ENCODE data around the gene CORO2B. TPM values are rescaled to one million over a fixed set of nuclear protein-coding genes. Genes with fewer than 3 reads are reported as not detected.
"Not testable (repeated sequence)": the region's sequence is repeated elsewhere in the genome, so short reads cannot be mapped to it uniquely, and the experiment has no call there.

The CORO2B gene
- total RNA-seq, 1 donor from 2014 or later, result 2.9 TPM

GRCh38 chr15:68630211-68630555, 51.4 kb downstream of the CORO2B start:
- DNase-seq (ENCODE audit: low read depth), result no peak

DNA sequence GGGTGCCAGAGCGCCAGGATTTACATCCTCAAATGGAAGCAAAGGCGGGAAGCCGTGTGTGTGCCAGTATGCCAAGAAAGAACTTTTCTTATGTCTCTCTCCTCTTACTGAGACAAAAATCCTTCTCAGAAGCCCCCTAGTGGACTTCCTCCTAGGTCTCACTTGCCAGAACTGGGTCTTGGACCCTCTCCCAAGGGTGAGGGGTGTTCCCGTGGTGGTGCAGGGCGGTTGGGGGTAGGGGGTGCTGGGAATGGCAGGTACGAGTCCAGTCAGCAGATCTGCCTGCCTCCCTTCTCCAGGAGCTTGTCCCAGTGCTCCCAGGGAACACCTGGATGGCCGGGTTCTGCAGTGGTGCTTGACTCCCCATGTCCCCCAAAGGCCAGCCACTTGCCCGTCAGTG, 52.0 kb downstream of the CORO2B start:
- DNase-seq (ENCODE audit: low read depth), result no peak

- DNase-seq (ENCODE audit: low read depth), result no peak
Measured at GRCh38 chr15:68631601-68632051, 52.8 kb downstream of the CORO2B start.

DNA sequence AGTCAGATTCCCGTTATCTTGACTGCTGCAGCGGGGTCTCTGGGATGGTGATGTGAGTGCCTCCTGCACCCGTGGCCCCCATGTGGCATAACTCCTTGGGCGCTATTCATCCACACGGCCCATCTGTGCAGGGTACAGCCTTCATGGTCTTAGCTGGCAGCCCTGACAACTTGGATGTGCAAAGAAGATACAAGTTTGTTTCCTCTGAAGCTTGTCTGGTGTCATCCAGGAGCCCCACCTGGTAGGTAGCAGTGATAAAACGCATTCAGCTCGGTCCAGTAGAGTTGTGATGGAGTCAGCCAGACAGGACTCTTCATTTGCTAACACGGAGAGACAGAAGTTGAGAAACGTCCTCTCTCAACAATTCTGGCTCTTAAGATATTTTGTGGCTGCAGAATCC, 53.3 kb downstream of the CORO2B start:
- no peak for DNase-seq (ENCODE audit: low read depth)

DNA sequence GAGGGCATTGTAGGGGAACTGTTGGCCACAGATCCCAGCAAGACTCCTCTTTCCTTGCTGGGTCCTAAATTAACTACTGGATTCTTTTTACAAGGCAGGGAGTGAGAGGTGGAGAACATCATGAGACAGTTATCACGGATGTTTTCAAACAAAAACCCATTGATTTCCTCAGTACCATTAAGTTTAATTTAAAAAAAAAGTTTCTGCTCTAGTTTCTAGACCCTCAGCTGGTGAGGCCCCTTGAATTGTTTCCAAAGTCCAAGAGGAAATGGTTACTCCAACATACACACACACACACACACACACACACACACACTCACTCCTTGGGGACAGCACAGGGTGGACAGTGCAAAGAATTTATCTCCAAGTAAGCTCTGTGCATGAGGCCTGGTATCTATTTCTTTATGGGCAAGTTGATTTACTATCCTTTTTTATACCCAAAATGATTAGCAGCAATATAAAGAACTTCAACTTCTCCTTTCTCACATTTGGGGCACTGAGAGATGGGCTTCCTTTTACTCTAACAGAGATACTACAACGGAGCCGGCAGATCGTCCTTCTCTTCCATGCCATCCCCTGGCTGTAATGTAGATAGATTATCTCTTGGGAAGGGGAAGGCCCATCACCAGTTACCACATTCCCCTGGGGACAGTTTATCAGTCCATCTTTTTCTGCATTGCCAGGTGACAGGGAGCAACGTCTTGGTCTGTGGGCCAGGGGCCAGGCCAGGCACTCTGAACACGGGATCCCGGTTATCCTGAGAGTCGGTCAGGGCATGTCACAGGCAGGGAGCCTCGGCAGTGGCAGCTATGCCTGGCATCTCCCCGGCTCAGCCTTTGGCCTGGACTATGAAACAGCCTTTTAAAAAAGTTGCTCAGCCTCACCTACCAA, 54.7 kb downstream of the CORO2B start:
- no peak for DNase-seq (ENCODE audit: low read depth)

DNA sequence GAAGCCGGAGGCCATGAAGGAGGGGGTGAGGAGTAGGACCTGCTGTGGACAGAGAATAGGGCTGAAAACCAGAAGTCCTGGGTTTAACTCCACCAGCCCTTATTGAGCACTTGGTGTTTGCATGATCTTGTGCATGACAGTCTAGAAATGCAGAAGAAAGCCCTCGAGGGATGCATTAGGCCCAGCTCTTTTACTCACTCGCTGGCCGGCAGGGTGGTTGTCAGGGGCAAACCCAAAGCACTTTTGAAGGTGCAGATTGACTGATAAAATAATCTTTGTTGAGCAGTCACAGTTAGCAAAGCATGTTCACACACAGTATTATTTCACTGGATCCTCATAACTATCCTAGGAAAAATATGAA, 55.3 kb downstream of the CORO2B start:
- DNase-seq (ENCODE audit: low read depth), result no peak

DNA sequence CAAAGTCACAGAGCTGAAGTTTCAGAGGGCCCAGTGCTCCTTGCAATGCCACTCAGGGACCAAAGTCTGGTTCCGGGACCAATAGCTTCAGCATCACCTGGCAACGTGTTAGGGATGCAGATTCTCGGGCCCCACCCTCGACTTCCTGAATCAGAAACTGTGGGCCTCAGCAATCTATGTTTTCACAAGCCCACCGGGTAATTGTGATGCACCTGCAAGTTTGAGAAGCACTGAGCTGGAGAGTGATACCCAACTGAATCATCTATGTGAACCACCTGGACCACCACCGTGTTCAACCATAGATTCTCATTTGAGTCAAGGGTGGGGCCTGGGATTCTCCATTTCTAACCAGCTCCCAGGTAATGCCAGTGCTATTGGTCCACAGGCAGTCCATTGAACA, 55.7 kb downstream of the CORO2B start:
- DNase-seq (ENCODE audit: low read depth), result no peak

- DNase-seq (ENCODE audit: low read depth), result no peak
Measured at GRCh38 chr15:68635141-68635540, 56.3 kb downstream of the CORO2B start.

DNA sequence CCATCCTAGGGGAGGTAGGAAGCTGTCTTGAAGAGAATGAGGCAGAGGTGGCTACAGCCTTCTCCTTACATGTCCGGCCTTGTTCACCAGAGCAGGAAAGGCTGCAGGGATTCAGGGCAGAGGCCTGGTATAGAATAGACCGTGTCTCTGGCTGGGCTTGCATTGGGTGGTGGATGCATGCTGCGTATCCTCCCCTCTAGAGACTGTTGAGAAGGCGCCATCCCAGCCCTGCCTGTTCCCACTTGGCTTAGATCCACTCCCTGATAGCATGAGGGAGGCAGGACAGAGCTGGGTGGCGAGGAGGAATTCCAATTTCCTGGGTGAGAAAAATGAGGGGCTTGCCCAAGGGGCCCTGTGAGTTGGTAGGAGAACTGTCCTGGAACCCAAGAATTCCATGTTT, 57.5 kb downstream of the CORO2B start:
- DNase-seq (ENCODE audit: low read depth), result no peak

DNA sequence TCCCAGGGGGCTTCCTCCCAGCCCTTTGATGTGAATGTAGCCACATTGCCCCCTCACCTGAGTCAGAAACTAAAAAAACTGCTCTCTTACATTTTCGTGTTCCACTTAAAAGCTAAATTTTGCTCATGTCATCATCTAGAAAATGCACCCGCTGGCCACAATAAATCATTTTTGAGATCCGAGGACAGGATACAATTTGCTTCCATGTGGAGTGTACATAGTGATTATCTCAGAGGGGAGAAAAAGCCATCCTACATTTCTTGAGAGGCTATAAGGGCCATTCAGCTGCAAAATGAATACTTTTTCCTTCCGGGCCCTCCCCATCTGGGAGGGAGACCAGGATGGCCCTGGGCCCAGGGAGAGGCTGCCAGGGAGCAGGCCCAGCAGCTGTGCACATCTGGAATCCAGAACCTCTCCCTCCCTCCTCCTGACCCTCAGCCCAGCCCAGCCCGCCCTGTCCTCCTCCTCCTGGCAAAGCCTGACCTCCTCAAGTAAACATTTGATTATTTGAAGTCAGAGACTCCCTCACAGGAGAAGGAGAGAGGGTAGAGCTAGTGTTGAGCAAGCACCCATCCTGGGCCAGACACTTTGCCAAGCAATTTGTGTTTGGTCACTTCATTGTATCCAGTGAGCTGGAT, 59.1 kb downstream of the CORO2B start:
- DNase-seq (ENCODE audit: low read depth), result no peak

- peak; percentile 35 for DNase-seq (ENCODE audit: low read depth)
Measured at GRCh38 chr15:68638953-68639515, 60.2 kb downstream of the CORO2B start.

GRCh38 chr15:68639926-68640600, 61.3 kb downstream of the CORO2B start:
- DNase-seq (ENCODE audit: low read depth), result no peak

GRCh38 chr15:68640791-68641331, 62.1 kb downstream of the CORO2B start:
- no peak for DNase-seq (ENCODE audit: low read depth)

DNA sequence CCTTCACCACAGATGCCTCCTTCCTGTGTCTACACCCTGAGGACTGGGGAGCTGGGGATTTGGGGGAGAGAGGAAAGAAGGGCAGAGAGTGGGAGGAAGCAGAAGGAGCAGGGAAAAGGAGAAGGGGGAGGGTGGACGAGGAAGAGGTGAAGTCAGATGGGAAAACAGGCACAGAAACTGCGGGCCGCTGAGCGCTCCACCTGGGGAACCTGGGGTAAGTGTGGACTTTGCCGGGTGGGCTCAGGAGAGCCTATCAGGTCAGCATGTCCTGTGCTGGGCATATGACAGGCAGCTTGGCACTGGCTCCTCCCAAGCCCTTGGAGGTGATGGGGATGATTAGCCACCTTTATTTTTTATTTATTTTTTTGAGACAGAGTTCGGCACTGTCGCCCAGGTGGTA, 62.6 kb downstream of the CORO2B start:
- DNase-seq (ENCODE audit: low read depth), result no peak

- DNase-seq (ENCODE audit: low read depth), result no peak
Measured at GRCh38 chr15:68642491-68642845, 63.7 kb downstream of the CORO2B start.

DNA sequence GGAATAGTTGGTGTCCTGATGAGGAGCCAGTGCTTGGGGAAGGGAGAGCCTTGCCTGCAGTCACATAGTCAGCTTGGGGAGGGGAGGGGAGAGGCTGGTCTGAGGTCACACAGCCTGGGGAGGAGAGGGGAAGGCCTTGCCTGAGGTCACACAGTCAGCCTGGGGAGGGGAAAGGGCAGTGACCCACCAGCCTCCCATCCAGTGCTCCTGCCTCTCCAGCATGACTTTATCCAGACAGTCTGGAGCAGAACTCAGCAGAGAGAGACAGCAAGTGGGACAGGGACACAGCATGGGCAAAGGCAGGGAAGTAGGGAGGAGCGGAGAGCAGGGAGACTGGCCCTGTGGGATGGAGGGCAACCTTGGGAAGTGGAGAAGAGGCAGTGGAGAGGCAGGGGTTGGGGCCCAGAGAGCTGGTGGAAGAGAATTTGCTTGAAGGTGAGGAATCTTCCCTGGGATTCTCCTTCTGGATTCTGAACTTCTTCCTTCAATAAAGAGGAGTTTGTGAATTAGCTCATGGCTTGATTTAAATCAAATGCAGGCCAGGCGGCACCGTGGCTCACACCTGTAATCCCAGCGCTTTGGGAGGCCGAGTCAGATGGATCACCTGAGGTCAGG, 64.5 kb downstream of the CORO2B start:
- DNase-seq (ENCODE audit: low read depth), result no peak

- DNase-seq (ENCODE audit: low read depth), result peak; percentile 72
Measured at GRCh38 chr15:68644083-68644904, 65.5 kb downstream of the CORO2B start.

DNA sequence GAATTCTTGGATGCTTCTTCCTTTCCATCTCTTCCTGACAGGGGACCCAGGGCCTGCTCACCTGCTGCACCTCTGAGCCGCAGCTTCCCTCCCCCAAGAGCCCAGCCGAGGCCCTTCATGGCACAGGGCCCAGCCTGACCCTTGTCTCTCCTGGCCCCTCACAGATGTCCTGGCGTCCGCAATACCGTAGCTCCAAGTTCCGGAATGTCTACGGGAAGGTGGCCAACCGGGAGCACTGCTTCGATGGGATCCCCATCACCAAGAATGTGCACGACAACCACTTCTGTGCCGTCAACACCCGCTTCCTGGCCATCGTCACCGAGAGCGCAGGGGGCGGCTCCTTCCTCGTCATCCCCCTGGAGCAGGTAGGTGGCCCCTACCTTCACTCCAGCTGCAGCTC, 66.2 kb downstream of the CORO2B start:
- DNase-seq (ENCODE audit: low read depth), result no peak

DNA sequence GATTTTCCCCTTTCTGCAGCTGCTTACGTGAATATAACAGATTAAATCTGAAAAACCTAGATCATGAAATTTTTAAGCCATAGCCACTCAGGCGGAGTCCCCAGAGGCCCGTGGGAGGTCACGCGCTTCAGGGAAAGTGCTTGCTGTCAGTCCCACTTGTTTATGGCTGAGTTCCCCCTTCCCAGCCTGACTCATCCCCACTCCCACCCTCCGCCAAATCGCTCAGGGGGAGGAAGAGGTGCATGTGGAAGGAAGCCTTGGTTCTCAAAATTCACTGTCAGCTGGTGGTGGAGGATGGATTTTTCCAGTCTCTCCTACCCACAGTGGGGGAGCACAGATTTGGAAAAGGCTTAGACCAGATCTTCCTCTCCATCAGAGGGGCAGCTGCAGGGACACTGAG, 67.4 kb downstream of the CORO2B start:
- no peak for DNase-seq (ENCODE audit: low read depth)

- DNase-seq (ENCODE audit: low read depth), result no peak
Measured at GRCh38 chr15:68646696-68647095, 67.9 kb downstream of the CORO2B start.

DNA sequence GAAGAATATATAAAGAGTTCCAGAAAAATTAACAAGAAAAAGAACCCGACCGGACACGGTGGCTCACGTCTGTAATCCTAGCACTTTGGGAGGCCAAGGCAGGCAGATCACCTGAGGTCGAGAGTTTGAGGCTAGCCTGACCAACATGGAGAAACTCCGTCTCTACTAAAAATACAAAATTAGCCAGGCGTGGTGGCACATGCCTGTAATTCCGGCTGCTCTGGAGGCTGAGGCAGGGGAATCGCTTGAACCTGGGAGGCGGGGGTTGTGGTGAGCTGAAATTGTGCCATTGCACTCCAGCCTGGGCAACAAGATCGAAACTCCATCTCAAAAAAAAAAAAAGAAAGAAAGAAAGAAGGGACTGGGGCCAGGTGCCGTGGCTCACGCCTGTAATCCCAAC, 68.6 kb downstream of the CORO2B start:
- not testable (repeated sequence) for DNase-seq (ENCODE audit: low read depth)
